HG03521 (cell line): ENCODE measurements around the gene CECR2.
"Not testable (repeated sequence)": the region's sequence is repeated elsewhere in the genome, so short reads cannot be mapped to it uniquely, and the experiment has no call there.

Source experiments
- ATAC-seq: cut with Tn5 transposase; IDR thresholded peaks from one replicate; pipeline ENCODE4 v1.9.1; 2021; ENCODE audit warnings: mild to moderate bottlenecking, moderate library complexity; ENCODE audit not compliant: unreplicated experiment

The CECR2 gene

DNA sequence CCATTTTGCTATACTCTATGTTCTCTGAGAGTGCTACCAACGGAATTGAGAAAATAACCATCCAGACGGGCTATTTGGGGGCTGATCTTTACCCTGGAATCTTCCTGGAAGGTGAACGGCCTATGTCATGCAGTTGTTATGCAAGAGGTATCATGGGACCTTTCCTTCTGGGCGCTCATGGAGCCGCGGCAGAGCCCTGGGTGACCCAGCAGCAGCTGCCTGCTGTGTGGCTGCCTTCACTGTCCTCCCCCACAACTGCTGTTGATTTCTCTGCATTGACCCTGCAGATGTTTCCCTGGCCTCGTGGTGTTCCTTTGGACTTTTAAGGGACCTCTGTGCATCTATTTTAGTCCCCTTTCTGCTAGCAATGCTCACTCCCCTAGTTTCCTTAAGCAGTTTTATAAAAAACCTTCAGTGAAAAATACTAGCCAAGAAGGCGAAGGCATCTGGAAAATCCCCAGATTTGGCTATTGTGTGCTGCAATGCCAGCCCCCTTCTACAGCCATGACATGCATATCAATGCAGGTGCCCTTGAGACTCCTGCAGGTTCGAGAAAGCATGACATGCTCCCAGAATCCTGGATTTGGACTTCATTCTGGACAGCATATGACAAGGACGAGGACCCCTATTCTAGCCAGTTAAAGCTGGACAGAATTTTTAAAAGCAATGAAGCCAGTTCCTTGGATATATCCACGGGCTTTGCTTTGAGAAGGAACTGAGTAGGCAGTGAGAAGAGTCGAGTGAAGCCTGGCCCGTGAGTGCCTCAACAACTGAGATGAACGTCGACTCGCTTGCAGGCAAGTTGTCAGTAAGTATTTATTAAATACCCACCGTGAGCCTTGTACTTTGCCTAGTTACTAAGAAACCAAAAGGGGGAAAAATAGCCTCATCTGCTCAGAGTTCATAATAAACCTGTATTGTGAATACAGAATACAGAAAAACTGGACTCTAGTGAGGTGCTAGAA is 193.9 kb downstream of the CECR2 start, which contains the start of gene SLC25A18:
Gene SLC25A18 (plus strand): TSS at position 593 of the 965 bp plus-strand sequence. CDS start 16,447 bp downstream, outside the sequence.
- no peak for ATAC-seq

DNA sequence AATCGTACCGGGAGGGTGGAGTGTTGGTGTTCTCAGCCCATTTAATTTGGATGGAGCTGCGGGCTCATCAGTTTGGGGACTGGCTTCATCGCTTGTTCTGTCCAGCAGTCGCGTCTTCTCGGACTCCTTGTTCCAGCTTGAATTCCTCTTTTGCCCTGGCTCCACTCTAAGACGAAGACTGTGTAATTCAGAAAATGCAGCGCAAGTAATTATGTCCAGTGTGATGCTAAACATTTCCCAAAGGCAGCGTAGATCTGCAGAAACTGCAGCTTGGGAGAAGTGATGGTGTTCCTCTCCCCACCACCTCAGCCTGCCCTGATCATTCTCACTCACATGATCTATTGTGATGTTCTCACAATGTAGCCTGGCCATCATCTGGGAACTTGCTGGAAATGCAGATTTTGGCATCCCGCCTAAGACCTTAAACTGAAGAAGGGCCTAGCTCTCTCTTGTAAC is 194.7 kb downstream of the CECR2 start:
- ATAC-seq = no peak

DNA sequence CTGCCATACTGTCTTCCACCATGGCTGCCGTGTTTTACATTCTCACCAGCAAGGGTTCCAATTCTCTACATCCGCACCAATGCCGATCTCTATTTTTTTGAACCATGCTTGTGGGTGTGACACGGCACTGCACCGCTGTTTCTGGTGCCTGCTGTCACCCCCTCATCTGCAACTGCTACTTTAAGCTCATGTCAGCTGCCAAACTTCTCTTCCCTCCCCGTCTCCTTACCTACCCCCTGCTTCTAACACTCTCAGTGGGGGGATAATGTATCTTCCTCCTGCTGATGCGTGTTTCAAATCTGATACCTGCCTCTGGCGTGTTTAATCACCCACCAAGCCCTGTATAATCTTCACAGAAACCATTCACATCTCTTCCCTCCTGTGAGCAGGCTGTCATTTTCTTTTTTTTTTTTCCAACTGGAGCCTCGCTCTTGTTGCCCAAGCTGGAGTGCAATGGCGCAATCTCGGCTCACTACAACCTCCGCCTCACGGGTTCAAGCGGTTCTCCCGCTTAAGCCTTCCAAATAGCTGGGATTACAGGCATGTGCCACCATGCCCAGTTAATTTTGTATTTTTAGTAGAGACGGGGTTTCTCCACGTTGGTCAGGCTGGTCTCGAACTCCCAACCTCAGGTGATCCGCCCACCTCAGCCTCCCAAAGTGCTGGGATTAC is 196.9 kb downstream of the CECR2 start:
- ATAC-seq = not testable (repeated sequence)

DNA sequence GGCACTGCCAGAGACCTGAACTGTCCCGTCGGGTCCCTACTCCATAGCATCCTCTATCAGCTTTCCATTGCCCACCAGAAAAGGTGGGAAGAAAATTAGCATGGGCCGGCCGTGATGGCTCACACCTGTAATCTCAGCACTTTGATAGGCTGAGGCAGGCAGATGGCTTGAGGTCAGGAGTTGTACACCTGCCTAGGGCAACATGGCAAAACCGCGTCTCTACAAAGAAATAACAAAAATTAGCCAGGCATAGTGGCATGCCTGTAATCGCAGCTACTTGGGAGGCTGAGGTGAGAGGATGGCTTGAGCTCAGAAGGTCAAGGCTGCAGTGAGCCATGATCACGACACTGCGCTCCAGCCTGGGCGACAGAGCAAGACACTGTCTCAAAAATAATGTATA is 197.5 kb downstream of the CECR2 start:
- no peak for ATAC-seq

DNA sequence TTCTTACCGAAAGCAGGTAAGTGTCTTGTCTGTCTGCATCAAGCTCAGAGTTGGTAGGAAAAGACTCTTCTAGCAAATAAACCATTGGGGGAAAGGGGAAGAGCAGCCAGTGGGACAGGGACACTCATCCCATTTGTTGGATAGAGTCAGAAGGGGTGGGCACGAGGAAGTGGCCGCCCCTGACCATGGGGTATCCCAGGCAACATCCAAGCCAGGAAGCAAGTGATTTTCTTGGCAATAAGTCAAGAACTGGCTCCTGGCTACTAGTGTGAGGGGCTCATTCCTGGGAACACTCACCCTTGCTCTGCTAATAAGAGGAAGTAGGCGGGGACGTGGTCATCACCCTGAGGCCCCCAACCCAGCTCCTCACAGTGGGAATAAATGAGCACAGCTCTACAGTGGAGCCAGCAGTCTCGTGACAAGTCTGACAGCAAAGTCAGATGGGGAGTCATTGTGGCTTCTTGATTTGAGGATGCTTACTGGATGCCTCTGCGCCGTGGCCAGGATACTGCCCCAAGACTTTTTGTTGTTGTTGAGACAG is 200.8 kb downstream of the CECR2 start:
- ATAC-seq = no peak

DNA sequence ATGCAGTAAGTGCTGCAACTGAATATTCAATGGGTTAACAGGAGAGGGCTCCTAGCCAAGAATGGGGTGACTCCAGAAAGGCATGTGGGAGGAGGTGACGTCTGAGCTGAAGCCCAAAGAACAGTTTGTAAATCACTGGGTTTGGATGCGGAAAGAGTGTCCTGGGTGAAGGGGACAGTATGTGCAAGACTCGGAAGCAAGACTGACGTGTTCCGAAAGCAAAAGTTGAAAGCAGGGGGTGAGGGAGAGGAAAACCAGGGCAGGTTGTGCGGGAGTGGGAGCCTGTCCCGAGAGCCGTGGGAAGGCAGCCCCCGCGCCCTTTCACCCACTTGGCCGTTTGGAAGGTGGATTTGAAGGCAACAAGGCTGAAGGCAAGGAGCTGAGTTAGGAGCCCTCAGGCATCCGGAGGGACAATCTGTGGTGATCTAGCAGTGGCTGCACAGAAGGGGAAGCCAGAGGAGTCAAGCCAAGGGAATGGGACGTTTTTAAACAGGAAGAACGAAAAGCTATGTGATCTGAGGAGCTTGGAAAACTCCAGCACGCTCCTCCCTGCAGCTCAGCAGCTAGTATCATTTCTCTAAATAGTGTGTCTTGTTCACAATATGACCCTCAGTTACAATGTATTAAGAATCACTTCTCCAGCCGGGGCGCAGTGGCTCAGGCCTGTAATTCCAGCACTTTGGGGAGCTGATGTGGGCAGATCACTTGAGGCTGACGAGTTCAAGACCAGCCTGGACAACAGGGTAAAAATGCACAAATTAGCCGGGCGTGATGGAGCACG is 201.8 kb downstream of the CECR2 start:
- no peak for ATAC-seq

DNA sequence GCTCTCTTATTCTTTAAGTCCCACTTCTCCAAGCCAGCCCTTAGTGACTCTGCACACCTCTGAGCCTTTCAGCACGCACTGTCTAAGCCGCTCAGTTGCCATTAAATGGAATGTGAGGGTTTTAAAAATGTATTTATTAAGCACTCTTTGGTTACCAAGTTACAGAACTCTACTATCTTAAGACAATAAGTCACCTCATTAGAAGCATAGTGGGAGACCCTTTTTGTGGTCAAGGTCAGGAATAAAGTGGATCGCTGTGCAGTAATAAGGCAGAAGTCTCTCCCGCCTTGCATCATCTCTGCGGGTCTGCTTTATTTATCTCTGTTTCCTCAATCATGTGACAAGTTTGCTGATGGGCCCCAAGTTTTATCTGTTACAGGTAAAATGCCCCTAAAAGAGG is 205.9 kb downstream of the CECR2 start:
- no peak for ATAC-seq

DNA sequence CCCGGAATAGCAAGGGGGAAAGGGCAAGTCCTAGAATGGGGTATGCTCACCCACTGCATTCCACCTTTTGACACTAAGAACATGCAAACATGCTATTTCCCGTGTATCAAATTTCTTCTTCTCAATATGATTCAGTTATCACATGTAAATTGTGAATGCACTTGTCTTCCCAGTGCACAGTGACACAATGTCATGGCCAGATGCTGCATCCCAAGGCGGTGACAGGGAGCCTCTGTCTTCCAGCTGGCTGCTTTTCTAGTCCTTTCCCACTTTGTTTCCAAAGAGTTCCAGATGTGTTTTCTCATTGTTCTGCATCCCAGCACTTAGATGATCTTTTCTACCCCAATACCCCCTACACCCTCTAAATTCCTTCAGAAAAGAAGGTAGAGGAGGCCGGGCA is 206.4 kb downstream of the CECR2 start:
- no peak for ATAC-seq

DNA sequence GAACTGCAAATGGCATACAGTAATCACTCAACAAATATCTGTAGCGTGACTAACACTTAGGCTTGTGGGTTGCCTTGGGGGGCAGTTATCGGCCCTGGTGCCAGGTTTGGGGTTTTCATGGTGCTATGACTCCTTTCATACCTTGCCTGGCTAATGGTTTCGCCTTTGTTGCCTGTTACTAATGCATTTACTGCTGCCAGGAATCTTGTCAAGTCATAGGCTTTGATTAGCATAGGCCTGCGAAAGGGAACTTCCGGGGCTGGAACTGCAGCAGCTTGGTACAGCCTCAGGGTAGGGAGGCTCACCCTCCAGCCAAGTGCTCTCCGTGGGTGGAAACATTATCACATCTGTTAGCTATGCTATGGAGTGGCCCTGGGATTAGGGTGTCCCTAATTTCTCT is 207.2 kb downstream of the CECR2 start:
- no peak for ATAC-seq

DNA sequence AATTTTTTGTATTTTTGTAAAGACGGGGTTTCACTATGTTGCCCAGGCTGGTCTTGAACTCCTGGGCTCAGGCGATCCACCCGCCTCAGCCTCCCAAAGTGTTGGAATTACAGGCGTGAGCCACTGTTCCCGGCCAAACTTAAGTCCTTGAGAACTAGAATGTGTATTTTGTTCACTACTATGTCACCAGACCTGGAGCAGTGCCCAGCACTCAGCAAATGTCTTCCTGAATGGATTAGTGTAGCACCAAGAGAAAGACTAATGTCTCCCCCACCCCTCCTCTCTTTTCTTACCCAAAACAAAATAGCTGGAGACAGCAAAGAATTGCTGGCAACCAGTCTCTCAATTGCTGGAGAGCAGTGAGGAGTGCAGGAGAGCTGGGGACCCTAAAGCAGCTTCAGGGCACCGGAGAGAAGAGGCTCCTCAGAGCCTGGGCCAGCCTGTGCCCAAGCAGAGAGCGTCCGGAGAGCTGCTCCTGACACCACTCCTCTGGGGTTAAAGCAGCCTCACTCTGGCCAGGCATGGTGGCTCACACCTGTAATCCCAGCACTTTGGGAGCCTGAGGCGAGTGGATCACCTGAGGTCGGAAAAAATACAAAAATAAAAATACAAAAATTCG is 209.0 kb downstream of the CECR2 start:
- ATAC-seq = no peak

DNA sequence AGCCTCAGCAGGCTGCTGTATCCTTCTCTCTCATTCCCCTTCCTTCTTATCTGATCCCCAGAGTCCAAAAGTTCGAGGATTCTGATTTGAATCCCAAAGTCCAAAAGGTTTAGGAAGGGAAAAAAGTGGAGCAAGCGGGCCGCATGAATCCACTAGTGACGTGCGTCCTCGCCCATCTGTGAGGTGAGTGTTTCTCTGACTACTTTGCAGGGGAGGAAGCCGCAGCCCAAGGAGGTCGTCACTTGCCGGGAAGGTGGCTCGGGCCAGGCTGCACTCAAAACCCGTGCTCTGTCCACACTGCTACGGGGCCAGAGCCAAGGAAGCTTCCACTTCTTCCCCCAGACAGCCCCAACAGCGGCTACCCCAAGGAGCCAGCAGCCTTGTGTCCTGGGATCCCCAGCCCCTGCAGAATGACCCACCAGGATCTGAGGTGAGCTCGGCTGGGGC is 210.3 kb downstream of the CECR2 start:
- ATAC-seq = no peak

DNA sequence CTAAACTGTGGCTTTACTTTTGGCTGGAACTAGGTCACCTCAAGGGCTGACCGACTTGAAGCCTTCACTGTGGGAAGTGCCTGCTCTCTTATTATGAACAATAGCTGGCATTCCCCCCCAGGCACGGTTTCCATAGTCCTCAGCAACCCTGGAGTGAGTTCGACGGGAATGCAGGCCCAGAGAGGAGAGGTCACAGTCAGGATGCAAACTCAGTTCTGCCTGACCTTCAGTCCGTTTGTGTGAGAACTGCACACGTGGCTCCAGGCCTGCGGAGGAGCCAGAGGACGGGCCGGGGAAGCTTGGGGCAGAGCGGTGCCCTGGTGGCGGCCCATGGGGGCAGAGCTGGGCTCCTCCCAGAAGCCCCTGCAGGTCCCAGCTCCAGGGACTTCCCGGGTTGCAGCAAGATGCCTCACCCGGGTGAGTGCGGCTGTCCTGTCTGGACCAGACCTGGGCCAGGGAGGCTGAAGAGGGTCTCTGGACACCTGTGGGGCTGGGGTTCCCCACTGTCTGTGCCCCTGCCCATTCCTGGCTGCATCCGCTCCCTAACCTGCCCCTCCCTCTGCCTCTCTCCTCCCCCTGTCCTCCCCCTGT is 211.3 kb downstream of the CECR2 start:
- no peak for ATAC-seq

DNA sequence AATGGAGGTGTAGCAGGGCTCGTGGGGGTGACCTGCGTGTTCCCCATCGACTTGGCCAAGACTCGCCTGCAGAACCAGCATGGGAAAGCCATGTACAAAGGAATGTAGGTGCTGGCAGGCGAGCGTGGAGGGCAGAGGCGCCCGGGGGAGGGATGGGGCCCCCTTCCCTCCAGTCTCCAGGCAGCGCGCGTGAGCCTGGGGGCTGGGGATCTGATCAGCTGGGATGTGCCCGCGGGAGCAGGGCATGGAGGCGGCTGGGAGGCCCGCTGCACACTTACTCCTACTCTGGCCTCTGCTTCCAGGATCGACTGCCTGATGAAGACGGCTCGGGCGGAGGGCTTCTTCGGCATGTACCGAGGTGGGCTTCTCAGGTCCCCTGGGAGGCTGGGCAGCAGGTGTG is 211.8 kb downstream of the CECR2 start:
- no peak for ATAC-seq

DNA sequence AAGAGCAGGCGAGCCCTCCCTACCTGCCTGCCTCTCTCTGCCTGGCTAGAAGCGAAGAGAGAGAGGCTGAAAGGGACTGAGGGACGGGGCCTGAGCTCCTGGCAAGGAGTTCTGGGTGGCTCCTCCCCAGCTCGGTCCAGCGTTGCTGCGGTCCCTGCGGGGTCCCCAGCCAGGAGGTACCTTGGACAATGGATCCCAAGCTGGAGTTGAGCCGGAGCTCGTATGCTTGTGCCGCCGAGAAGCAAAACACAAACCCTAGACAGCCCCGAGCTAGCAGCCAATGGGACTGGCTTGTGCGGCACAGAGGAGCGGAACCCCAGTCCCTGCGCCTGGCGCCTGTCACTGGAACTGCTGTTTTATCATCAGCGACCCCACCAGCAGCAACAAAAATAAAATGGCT is 212.4 kb downstream of the CECR2 start:
- no peak for ATAC-seq

DNA sequence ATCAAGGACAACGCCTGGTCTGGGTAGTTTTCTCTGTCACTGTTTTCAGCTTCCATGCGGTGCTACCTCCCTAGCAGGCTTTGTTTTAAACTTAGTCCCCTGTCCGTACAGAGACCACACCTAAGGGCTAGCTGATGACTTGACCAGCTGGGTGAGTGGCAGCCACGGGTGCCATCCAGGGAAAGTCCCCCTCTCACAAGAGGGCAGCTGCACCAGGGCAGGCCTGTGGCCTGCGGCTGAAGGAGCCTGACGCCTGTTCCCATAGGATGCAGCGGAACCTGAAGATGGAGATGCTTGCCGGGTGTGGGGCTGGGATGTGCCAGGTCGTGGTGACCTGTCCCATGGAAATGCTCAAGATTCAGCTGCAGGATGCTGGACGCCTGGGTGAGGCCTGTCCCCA is 213.9 kb downstream of the CECR2 start:
- ATAC-seq = no peak

DNA sequence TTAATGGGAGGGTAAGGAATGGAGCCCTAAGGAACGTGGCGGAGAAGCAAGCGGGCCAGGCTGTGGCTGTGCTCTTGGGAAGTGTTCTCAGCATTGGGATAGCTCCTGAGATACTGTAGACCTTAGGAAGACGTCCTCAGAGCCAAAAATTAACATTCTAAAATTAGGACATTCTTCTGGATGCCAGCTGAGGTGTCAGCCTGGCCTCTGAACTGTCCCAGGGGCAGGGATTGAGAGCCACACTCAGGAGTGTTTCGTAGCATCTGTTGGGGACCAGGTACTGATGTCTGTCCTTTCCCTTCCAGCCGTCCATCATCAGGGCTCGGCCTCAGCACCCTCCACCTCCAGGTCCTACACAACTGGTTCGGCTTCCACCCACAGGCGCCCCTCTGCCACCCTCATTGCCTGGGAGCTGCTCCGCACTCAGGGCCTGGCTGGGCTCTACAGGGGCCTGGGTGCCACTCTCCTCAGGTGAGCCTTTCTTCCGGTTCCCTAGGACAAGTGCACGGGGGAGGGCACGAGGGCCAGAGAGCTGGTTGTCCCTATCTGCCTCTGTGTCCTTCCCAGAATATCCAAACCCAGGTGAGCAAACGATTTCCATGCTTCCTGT is 217.7 kb downstream of the CECR2 start:
- ATAC-seq = no peak

DNA sequence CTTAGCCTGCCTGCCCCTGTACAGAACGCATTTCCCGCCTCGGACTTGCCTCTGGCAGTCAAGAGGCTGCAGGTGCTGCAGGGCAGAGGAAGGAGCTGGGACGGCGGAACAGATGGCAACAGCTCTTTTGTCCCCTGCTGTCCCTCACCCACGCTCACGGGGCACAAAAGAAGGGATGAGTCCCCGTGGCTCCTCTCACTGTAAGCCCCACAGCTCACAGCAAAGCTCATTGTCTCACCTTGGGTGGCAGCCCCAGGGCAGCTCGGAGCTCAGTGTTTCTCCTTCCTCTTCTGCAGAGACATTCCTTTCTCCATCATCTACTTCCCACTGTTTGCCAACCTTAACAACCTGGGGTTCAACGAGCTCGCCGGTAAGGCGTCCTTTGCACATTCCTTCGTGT is 218.4 kb downstream of the CECR2 start:
- ATAC-seq = no peak

DNA sequence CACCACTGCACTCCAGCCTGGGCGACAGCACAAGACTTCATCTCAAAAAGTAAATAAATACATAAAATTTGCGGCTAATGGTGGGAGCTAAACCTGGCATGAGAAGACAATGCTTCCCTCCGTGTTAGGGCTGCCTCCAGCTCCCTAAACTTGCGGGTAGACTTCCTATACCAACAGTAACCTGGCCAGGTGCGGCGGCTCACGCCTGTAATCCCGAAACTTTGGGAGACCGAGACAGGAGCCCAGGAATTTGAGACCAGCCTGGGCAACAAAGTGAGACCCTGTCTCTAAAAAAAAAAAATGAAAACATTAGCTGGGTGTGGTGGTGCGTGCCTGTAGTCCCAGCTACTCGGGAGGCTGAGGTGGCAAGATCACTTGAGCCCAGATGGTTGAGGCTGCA is 219.3 kb downstream of the CECR2 start:
- ATAC-seq = no peak

DNA sequence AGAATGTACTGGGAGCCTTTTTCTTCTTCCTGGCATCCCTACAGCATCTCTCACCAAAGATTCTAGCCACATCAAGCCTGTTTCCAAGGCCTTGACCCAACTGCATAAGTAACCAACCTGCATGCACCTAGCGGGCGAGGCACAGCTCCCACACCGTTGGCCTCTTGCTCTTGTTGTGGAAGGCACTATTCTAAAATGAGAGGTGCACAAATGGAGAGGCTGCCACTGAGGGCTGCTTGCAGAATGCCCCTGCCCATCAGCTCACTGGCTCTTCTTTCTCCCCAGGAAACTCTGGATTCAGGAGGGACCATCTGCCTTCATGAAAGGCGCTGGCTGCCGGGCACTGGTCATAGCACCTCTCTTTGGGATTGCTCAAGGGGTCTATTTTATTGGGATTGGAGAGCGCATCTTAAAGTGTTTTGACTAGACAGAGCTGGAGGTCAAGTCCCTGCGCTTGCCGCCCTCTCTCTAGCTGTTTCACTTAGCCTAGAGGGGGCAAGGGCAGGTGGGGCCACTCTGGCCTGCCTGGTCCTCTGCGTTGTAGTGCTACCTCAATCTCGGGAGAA is 220.6 kb downstream of the CECR2 start:
- ATAC-seq = no peak
